Colonic mucosa (tissue), 4 donors: Measurements from ENCODE around the gene ZNF512B. TPM values are rescaled to one million over a fixed set of nuclear protein-coding genes. Genes with fewer than 3 reads are reported as not detected.
"Not testable (repeated sequence)": the region's sequence is repeated elsewhere in the genome, so short reads cannot be mapped to it uniquely, and the experiment has no call there.

Experiments used
- DNase-seq: peaks from one replicate; pipeline ENCODE4 v3.0.0-alpha.2; 2020
- H3K27ac ChIP-seq: fragments of 200-600 bp; one replicate; pipeline ENCODE4 v1.8.0; 2021
- H3K27me3 ChIP-seq: fragments of 200-600 bp; one replicate; pipeline ENCODE4 v1.8.0; 2021
- H3K36me3 ChIP-seq: fragments of 200-600 bp; one replicate; pipeline ENCODE4 v1.8.0; 2021
- H3K4me1 ChIP-seq: fragments of 200-600 bp; one replicate; pipeline ENCODE4 v1.8.0; 2021; ENCODE audit warnings: mild to moderate bottlenecking
- H3K4me3 ChIP-seq: fragments of 200-600 bp; one replicate; pipeline ENCODE4 v1.8.0; 2021
- H3K9ac ChIP-seq, 2 donors: one replicate each; pipeline ENCODE4 v1.7.0; 2013; ENCODE audit warnings: control low read depth in 2 of 2, low read depth in 2 of 2, low read length in 2 of 2
- H3K9me3 ChIP-seq: fragments of 200-600 bp; one replicate; pipeline ENCODE4 v1.8.0; 2021
- intact Hi-C: fragments of 100-400 bp; cut with DNase I; formaldehyde crosslinking; loops from one replicate; pipeline ENCODE4 v1.14.1; 2022
- total RNA-seq, 2 donors: library from RNA; stranded (reverse); fragmentation: NEBNext Ultra II Directional in 1 of 2; extraction: Animal tissue kit (Norgen Biotek cat#: 25700) in 1 of 2; gene quantifications; one replicate each; pipeline ENCODE4 v1.2.1, GENCODE V29; 2021
- TF ChIP-seq, protein P1 (sequence below): fragments of 200-600 bp; IDR thresholded peaks from one replicate; pipeline ENCODE4 v1.8.0; 2022; ENCODE audit warnings: antibody characterized with exemption, mild to moderate bottlenecking
- donor health status: healthy.
- donor health status: DM: no; HTN: no; CAD: no.
- donor health status: DM: no; HTN: no; CAD: no.

Gene ZNF512B
- total RNA-seq, 2 donors from 2014 or later, result 1.9 TPM

- H3K27me3 ChIP-seq, result no peaks in the 10 kb centered on the region
- no peak overlapping the region for H3K9ac ChIP-seq
- no peaks in the 10 kb centered on the region for H3K4me1 ChIP-seq
- intact Hi-C loops, result no loop called here
- TF ChIP-seq, protein P1, sequence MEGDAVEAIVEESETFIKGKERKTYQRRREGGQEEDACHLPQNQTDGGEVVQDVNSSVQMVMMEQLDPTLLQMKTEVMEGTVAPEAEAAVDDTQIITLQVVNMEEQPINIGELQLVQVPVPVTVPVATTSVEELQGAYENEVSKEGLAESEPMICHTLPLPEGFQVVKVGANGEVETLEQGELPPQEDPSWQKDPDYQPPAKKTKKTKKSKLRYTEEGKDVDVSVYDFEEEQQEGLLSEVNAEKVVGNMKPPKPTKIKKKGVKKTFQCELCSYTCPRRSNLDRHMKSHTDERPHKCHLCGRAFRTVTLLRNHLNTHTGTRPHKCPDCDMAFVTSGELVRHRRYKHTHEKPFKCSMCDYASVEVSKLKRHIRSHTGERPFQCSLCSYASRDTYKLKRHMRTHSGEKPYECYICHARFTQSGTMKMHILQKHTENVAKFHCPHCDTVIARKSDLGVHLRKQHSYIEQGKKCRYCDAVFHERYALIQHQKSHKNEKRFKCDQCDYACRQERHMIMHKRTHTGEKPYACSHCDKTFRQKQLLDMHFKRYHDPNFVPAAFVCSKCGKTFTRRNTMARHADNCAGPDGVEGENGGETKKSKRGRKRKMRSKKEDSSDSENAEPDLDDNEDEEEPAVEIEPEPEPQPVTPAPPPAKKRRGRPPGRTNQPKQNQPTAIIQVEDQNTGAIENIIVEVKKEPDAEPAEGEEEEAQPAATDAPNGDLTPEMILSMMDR, result no peak
- no peak overlapping the region for H3K27ac ChIP-seq
- DNase-seq, result no peak
- H3K36me3 ChIP-seq, result peaks cover 18% of the 10 kb centered on the region
- no peaks in the 10 kb centered on the region for H3K9me3 ChIP-seq
- H3K4me3 ChIP-seq, result no peak overlapping the region
Measured at GRCh38 chr20:63932606-63933160, 37.0 kb downstream of the ZNF512B start.

- intact Hi-C loops, result no loop called here
- TF ChIP-seq, protein P1, result no peak
- Histone ChIP-seq H3K27me3 (no peaks in the 10 kb centered on the region), H3K9me3 (no peaks in the 10 kb centered on the region), H3K27ac (no peak overlapping the region), H3K36me3 (peaks cover 18% of the 10 kb centered on the region), H3K4me3 (no peak overlapping the region), H3K4me1 (no peaks in the 10 kb centered on the region), H3K9ac (no peak overlapping the region)
- no peak for DNase-seq
Measured at GRCh38 chr20:63931735-63932134, 38.0 kb downstream of the ZNF512B start.

DNA sequence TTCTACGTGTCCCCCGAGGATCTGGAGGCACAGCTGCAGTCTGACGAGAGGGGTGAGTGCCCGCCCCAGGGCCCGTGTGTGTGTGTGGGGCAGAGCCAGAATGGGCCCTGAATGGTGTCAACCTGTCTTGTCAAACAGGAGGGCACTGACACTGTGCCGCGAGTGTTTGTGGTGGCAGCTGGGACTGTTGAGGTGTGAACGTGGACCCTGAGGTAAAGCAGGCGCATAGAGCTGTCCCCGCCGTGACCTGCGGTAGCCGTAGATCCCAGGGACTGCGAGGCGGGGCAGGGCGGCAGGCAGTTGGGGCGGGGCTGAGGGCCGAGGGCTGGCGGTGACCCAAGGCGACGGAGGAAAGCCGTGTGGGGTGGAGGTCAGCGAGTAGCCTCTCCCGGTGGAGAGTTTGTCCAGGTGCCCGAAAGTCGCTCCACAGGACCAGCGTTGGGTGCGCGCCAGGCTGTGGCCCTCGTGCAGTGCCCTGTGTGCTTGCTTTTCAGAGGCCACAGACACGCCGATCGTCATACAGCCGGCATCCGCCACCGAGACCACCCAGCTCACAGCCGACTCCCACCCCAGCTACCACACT is 38.7 kb downstream of the ZNF512B start:
- Histone ChIP-seq H3K27ac (no peak overlapping the region), H3K4me3 (no peak overlapping the region), H3K4me1 (no peaks in the 10 kb centered on the region), H3K9me3 (no peaks in the 10 kb centered on the region), H3K9ac (no peak overlapping the region), H3K27me3 (no peaks in the 10 kb centered on the region), H3K36me3 (peaks cover 18% of the 10 kb centered on the region)
- TF ChIP-seq, protein P1, result no peak
- intact Hi-C loops, result no loop called here
- no peak for DNase-seq

- H3K27me3 ChIP-seq, H3K9me3 ChIP-seq, DNase-seq, H3K4me1 ChIP-seq, H3K27ac ChIP-seq, H3K4me3 ChIP-seq, intact Hi-C loops, H3K9ac ChIP-seq: not testable (repeated sequence)
- H3K36me3 ChIP-seq, result peaks cover 18% of the 10 kb centered on the region
Measured at GRCh38 chr20:63929473-63929883, 40.3 kb downstream of the ZNF512B start.

DNA sequence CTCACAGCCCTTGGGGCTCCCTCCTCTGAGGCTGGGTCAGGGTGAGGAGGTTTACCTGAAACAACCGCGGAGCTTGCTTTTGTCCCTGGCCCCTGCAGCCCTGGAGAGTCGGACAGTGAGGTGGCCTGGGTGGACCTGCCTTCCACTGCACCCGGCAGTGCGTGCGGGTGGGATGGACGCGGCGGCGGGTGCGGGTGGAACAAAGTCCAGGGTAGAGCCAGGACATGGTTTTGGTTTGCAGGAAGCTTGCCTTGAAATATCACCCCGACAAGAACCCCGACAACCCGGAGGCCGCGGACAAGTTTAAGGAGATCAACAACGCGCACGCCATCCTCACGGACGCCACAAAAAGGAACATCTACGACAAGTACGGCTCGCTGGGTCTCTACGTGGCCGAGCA is 40.7 kb downstream of the ZNF512B start:
- Histone ChIP-seq H3K27me3 (no peaks in the 10 kb centered on the region), H3K4me3 (no peak overlapping the region), H3K4me1 (no peaks in the 10 kb centered on the region), H3K9ac (no peak overlapping the region), H3K36me3 (peaks cover 18% of the 10 kb centered on the region), H3K9me3 (no peaks in the 10 kb centered on the region), H3K27ac (no peak overlapping the region)
- no peak for DNase-seq
- intact Hi-C loops, result no loop called here
- TF ChIP-seq, protein P1, result no peak

GRCh38 chr20:63926298-63926697 is 43.4 kb downstream of the ZNF512B start:
- TF ChIP-seq, protein P1, result no peak
- no peaks in the 10 kb centered on the region for H3K27me3 ChIP-seq
- no peak overlapping the region for H3K4me3 ChIP-seq
- no peak overlapping the region for H3K9ac ChIP-seq
- no peak for DNase-seq
- no peaks in the 10 kb centered on the region for H3K4me1 ChIP-seq
- intact Hi-C loops, result no loop called here
- H3K36me3 ChIP-seq, result peaks cover 18% of the 10 kb centered on the region
- no peak overlapping the region for H3K27ac ChIP-seq
- no peaks in the 10 kb centered on the region for H3K9me3 ChIP-seq
